HG03460 (cell line): ENCODE results near the gene NRARP.
A peak's percentile ranks its signal among the peaks of the same experiment; 100 is the strongest.
"Not testable (repeated sequence)": the region's sequence is repeated elsewhere in the genome, so short reads cannot be mapped to it uniquely, and the experiment has no call there.

Experiments used
- ATAC-seq: cut with Tn5 transposase; IDR thresholded peaks from one replicate; pipeline ENCODE4 v1.9.1; 2021; ENCODE audit not compliant: unreplicated experiment

Gene NRARP, protein sequence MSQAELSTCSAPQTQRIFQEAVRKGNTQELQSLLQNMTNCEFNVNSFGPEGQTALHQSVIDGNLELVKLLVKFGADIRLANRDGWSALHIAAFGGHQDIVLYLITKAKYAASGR

DNA sequence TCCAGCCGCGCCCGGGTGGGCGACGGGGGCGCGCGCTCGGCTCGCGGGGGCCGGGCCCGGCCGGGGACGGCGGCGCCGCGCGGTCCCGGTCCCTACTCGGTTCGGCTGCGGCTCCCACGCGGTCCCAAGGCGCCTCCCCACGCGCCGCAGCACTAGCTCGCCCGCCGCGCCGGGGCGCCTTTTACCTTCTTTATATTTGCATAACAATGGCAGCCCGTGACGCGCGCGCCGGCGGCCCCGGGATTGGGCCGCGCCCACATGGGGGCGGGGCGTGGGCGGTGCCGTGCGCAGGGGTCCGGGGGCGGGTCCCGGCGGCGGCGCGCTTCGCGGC is at the start of gene NRARP:
Gene NRARP (minus strand): TSS at position 154 of the 331 bp plus-strand sequence. CDS start 343 bp downstream, outside the sequence.
- peak; percentile 51 for ATAC-seq

DNA sequence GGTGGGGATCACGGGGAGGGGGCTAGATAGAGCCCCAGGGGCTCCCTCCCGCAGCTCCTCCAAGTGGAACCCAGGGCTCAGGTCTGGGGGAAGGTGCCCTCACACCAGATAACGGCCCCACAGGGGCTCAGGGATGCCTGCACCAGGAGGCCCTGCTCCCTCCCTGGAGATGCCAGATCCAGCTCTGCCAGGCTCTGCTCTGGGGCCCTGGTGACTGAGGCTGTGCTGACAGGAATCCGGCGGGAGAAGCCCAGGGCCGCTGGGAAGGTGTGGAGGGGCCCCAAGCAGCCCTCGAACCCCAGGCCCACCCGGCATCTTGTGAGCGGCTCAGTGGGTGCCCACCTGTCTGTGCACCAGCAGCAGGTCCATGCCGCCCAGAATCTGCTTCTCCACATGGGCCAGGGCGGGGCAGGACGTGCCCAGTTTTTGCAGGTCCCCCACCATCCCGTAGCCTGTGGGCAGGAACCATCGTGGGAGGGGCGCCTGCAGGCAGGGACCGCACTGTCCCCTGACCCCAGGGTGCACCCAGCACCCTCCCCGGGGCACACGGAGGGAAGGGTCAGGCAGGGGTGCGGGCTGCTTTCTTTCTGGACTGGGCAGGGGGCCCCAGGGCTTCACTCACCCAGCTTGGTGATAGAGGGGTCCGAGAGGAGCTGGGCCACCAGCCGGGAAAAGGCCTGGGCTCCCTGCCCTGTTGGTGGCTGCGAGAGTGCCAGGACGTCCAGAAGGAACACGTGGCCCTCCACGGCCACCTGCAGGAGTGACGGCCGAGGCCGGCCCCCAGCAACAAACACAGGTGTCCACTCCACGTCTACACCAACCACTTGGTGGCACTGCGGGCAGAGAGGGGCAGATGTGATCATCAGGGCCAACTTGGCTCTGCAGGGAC is 48.9 kb upstream of the NRARP start:
- no peak for ATAC-seq

DNA sequence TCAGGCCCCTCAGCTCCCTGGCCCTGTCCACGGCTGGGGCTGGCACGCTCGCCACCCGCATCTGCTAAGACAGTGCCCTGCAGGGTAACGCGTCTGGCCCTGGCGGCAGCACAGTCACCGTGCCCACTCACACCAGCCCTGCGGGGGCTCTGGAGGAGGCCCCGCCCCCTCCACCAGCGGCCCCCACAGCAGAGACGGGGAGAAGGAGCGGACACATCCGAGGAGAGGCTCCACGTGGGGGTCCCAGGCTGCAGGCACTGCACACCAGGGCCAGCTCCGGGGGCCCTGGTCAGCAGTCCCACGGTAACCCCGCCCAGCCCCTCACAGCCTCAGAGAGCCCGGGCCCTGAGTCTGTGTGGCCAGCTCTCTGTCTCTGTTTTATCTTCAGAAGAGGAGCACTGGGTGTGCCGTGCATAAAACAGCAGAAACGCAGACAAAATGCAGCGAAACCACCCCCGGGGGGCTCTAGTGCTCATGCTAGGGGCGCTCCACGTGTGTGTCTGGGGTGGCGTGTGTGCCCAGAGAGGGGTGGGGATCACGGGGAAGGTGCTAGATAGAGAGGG is 47.5 kb upstream of the NRARP start:
- no peak for ATAC-seq

DNA sequence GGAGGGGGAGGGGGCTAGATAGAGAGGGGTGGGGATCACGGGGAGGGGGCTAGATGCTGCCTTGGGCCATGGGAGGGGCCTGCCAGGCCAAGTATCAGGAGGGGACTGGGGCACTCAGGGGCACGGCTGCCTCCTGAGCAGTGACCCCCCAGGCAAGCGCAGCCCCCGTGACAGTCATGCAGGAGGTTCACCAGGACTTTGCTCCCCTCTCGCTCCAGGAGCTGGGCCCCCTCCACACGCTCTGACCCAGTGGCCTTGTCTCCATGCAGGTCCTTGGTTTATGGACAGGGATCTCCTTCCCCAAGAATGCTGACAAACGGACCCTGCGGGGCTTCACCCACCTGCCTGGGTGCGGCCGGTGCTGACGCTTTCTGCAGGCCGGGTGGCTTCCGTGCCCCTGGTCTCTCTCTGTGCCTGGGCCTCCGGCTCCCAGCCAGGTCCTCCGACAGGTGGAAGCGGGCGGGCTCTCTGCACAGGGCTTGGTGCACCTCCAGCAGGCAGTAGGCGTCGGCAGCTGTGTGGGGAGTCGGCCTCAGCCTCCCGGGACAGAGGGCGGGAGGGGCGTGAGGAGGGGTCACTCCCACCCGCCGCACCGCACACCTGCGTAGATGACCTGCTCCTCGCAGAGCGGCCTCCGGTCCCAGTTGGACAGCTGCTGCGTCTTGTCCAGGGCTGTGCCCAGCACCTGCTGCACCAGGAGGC is 46.8 kb upstream of the NRARP start:
- no peak for ATAC-seq

DNA sequence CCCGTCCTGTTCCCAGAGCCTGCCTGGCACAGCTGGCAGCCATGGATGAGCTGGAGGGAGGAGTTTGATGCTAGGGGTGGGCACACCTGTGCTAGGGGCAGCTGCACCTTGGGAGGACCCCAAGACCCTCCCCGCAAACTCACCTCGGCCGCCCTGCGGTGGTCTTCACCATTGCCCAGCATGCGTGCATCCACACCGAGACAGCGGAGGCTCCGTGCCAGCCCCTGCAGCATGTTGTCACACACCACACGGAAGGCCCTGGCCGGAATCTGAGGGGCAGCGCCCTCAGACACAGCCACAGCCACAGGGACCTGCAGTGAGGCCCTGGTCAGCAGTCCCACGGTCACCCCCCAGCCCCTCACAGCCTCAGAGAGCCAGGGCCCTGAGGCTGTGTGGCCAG is 45.9 kb upstream of the NRARP start:
- ATAC-seq: no peak

DNA sequence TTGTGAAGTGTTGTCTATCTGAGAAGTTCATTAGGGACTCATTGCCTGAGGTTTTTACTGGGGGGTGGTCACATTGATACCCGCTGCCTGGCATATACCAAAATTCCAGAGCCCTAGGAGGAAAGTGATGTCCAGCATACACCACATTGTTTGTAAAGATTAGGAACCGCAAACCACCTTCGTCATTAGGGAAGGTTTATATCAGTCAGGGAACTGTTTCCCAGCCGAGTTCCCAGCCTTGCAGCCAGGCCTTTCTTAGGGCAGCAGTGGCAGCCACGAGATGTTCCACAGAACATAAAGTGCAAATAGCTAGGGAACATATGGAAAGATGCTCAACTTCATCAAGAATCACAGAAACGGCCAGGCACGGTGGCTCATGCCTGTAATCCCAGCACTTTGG is 40.4 kb upstream of the NRARP start:
- ATAC-seq: no peak

DNA sequence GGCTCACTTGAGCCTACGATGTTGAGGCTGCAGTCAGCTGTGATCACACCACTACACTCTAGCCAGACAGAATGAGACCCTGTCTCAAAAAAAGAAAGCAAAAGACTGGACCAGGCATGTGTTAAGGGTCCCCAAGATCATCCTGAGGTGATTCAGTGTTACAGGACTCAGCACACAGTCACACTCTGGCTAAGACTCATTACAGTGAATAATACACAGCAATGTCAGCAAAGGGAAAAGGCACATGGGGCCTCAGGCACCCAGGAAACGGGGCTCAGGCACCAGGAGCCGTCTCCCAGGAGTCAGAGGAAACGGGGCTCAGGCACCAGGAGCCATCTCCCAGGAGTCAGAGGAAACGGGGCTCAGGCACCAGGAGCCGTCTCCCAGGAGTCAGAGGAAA is 39.2 kb upstream of the NRARP start:
- no peak for ATAC-seq

DNA sequence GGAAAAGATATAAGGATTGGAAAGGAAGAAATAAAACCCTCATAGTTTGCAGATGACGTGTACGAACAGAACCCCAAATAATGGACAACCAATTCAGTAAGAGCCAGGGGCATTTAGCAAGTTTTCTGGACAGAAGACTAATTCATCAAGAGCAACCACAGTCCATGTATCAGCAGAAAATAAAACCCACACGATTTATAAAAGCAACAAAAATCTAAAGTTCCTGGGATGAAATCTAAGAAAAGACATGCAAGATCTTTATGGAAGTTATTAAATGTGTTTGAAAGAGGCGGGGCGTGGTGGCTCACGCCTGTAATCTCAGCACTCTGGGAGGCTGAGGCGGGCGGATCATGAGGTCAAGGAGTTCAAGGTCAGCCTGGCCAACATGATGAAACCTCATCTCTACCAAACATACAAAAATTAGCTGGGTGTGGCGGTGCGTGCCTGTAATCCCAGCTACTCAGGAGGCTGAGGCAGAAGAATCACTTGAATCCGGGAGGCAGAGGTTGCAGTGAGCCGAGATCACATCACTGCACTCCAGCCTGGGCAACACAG is 37.9 kb upstream of the NRARP start:
- not testable (repeated sequence) for ATAC-seq

DNA sequence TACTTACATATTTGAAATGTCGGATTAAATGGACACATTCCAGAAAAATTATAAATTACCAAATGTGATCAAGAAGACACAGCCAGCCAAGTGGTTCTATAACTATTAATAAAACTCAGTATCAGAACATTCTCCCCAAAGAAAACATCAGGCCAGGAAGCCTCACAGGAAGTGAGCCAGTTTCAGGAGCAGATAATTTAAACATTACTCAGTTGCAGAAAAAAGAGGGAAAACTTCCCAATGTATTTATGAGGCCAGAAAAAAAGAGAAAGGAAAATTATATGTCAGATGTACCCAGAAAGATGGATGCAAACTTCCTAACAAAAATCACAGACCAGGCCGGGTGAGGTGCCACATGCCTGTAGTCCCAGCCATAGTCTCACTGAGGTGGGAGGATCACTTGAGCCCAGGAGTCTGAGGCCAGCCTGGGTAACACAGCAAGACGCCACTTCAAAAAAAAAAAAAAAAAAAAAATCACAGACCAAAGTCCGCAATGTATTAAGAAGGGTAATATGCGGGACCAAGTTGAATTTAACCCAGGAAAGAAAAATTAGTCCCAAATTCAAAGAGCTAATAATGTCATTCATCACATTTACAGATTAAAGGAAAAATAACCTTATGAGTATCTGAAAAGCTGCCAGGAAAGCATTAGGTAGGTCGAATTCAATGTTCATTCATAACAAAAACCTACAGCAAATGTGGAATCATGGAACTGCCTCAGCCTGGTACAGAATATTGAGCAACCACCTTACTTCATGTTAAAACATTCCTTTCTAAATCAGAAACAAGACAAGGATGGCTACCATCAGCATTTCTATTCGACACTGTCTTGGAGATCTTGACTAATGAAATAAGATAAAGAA is 37.2 kb upstream of the NRARP start:
- ATAC-seq: no peak

DNA sequence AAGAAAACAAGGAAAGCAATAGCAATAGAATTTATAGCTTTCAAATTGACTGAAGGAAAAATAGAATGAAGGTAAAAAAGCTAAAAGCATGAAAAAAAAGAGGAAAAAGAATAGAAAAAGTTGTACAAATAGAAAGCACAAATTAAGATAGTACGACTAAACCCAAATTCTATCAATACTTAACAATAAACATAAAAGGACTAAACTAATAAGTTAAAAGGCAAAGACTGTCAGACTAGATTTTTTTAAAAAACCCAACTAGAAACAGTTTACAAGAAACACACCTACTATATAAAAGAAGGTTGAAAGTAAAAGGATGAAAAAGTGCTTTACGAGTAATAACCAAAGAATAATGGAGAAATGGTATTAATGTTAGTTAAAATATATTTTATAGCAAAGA is 34.7 kb upstream of the NRARP start:
- ATAC-seq: no peak

DNA sequence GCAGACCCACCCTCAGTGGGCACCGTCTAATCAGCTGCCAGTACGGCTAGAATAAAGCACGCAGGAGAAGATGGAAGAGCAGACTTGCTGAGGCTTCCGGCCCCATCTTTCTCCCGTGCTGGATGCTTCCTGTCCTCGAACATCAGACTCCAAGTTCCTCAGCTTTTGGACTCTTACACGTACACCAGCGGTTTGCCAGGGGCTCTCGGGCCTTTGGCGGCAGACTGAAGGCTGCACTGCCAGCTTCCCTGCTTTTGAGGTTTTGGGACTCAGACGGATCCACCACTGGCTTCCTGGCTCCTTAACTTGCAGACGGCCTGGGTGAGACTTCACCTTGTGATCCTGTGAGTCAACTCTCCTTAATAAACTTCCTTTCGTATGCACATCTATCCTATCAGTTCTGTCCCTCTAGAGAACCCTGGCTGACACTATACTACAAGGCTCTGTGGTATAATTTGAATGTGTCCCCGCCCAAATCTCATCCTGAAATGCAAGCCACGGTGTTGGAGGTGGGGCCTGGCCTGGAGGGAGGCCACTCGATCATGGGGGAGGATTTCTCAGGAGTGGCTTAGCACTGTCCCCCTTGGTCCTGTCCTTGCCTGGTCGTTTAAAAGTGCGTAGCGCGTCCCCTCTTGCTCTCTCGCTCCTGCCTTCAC is 31.1 kb upstream of the NRARP start:
- no peak for ATAC-seq

DNA sequence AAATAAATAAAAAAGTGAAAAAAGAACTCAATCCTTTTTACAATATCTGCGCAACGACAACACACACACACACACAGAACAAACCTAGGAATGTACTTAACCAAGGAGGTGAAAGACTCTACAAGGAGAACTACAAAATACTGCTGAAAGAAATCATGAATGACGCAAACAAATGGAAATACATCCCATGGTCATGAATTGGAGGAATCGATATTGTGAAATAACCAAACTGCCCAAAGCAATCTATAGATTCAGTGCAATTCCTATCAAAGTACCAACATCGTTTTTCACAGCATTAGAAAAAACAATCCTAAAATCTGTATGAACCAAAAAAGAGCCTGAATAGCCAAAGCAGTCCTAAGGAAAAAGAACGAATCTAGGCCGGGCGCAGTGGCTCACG is 29.9 kb upstream of the NRARP start:
- ATAC-seq: no peak

DNA sequence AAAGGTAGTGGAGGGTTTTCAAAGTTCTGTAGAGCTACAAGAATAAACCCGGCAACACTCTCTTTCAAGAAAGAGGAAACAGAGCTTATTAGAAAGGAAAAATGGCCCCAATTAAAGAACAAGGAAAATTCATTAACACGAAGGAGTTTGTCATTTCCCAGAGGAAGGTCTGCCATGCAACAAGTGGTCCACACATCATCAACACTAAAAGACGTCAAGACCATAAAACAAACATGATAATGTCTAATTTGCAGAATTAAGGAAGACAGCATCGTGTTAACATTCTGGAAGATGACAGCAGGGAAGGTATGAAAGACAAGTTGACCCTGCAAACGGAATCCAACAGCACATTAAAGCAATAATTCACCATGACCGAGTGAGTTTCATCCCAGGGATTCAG is 28.6 kb upstream of the NRARP start:
- no peak for ATAC-seq

DNA sequence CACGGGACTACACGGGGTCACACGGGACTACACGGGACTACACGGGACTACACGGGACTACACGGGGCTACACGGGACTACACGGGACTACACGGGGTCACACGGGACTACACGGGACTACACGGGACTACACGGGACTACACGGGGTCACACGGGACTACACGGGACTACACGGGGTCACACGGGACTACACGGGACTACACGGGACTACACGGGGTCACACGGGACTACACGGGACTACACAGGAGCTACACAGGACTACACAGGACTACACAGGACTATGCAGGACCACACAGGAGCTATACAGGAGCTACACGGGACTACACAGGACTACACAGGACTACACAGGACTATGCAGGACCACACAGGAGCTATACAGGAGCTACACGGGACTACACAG is 27.5 kb upstream of the NRARP start:
- ATAC-seq: not testable (repeated sequence)

DNA sequence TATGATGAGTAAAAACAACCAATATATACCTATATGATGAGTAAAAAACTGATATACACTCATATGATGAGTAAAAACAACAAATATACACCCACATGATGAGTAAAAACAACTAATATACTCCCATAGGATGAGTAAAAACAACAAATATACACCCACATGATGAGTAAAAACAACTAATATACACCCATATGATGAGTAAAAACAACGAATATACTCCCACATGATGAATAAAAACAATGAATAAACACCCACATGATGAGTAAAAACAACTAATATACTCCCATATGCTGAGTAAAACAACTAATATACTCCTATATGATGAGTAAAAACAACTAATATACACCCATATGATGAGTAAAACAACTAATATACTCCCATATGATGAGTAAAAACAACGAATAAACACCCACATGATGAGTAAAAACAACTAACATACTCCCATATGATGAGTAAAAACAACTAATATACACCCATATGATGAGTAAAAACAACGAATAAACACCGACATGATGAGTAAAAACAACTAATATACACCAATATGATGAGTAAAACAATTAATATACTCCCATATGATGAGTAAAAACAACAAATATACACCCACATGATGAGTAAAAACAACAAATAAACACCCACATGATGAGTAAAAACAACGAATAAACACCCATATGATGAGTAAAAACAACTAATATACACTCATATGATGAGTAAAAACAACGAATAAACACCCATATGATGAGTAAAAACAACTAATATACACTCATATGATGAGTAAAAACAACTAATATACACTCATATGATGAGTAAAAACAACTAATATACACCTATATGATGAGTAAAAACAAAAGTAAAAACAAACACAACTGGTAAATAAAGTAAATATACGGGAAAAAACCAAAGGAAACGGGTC is 25.8 kb upstream of the NRARP start:
- ATAC-seq: not testable (repeated sequence)

DNA sequence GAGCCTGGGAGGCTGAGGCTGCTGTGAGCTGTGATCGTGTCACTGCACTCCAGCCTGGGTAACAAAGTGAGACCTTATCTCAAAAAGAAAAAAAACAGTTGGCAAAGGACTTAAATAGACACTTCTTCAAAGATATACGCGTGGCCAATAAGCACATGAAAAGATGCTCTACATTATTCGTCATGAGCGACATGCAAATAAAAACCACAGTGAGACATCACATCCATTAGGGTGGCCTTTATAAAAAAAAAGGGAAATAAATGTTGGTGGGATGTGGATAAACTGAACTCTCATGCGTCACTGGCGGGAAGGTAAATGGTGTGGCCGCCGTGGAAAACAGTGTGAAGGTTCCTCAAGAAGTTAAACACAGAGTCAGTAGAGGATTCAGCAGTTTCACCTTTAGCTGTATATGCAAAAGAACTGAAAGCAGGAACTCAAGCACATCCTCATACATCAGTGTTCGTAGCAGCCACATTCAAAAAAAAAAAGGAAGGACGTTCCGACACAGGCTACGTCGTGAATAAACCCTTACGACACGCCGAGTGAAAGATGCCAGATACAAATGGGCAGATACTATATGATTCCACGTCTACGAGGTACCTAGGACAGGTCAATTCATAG is 24.5 kb upstream of the NRARP start:
- ATAC-seq: no peak

DNA sequence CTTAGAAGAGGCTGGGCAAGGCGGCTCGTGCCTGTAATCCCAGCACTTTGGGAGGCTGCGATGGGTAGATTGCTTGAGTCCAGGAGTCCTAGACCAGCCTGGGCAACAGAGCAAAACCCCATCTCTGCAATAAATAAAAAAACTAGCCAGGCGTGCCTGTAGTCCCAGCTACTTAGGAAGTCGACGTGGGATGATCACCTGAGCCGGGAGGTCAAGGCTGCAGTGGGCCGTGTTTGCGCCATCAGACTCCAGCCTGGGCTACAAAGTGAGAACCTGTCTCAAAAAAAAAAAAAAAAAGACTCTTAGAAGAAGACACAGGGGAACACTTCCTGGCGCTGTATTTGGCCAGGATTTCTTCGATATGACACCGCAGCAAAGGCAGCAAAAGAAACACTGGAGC is 23.7 kb upstream of the NRARP start:
- no peak for ATAC-seq

DNA sequence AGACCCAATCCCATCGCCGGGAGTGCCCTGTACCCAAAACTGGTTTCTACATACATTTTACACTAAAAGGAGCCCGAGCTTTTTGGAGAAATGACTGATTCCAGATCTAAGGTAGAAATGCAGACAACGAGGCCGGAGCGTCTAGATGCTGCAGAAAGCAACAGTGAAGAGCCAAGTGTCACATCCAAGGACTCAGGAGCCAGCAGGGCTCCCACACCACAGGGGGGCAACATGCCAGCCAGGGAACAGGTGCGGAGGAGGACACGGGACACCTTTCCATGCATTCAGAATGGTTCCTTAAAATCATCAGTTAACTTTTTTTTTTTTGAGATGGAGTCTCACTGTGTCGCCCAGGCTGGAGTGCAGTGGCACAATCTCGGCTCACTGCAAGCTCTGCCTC is 23.1 kb upstream of the NRARP start:
- ATAC-seq: no peak
